ENCODE data around the gene STXBP5.

DNA sequence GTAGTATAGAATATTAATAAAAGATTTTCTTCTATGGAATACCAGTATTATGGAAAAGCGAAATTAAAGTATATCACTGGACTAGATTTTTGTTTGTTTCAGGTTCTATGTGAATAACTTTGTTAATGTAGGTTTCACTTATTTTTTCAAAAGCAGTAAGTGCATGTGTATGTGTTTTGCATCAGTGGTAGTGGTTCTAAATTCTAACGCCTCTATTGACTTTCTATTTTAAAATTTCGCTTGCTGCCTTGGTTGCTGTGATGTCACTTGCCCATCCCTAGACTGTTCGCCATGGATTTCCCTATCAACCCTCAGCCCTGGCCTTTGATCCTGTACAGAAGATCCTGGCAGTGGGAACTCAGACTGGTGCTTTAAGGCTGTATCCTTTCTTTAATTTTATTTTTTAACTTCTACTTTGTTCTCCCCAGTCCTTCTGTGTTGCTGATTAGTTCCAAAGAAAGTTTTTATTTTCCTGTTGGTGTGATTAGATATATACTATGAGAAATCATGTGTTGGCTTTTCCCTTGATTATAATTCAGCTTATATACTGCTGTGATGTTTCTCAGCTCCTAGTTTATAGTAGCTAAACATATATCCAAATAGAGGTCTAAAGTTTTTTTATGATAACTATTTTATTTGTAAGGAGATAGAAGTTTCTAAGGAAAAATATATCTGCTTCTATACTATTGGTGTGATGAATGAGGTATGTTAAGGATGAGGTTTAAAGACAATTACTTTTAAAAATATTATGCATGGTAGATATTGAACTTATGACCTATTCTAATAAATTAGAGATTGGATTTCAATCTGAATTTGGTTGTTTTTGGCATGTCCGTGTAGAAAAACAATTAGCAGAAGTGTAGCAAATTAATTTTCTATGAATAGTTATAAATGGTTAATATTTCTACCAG, 1.7 kb downstream of the STXBP5 start:
- TF ChIP-seq, protein P1, sequence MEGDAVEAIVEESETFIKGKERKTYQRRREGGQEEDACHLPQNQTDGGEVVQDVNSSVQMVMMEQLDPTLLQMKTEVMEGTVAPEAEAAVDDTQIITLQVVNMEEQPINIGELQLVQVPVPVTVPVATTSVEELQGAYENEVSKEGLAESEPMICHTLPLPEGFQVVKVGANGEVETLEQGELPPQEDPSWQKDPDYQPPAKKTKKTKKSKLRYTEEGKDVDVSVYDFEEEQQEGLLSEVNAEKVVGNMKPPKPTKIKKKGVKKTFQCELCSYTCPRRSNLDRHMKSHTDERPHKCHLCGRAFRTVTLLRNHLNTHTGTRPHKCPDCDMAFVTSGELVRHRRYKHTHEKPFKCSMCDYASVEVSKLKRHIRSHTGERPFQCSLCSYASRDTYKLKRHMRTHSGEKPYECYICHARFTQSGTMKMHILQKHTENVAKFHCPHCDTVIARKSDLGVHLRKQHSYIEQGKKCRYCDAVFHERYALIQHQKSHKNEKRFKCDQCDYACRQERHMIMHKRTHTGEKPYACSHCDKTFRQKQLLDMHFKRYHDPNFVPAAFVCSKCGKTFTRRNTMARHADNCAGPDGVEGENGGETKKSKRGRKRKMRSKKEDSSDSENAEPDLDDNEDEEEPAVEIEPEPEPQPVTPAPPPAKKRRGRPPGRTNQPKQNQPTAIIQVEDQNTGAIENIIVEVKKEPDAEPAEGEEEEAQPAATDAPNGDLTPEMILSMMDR (IDR thresholded peaks at IDR 0.05): no peak
- peak in 1 of 2 donors; percentile 45 for TF ChIP-seq POLR2A (IDR thresholded peaks at IDR 0.05)
